Astrocyte (in vitro differentiated cells and primary cell): ENCODE data around the gene SPTBN1. TPM values are rescaled to one million over a fixed set of nuclear protein-coding genes. Genes with fewer than 3 reads are reported as not detected.
A peak's percentile ranks its signal among the peaks of the same experiment; 100 is the strongest.

Source experiments
- DNase-seq: peaks from one replicate; pipeline ENCODE4 v3.0.0-alpha.2; 2010; ENCODE audit warnings: low read depth
- FAIRE-seq: peaks from 2 replicates; lab custom pipeline; 2011; peaks lifted over from hg19 to GRCh38; lab: Jason Lieb, UNC
- H2AFZ ChIP-seq: 2 replicates; pipeline ENCODE4 v1.6.0; 2012; ENCODE audit warnings: low read depth, low read length, inconsistent platforms
- H3K27ac ChIP-seq: 2 replicates; pipeline ENCODE4 v1.5.1; 2011; ENCODE audit warnings: low read depth, low read length, inconsistent platforms
- H3K27me3 ChIP-seq: 2 replicates; pipeline ENCODE4 v1.6.0; 2011; ENCODE audit warnings: low read length, inconsistent platforms; ENCODE audit not compliant: insufficient read depth
- H3K36me3 ChIP-seq: 2 replicates; pipeline ENCODE4 v1.5.1; 2011; ENCODE audit warnings: low read length, inconsistent platforms; ENCODE audit not compliant: insufficient read depth
- H3K4me1 ChIP-seq: 2 replicates; pipeline ENCODE4 v1.5.1; 2011; ENCODE audit warnings: low read length, inconsistent platforms; ENCODE audit not compliant: insufficient read depth
- H3K4me2 ChIP-seq: 2 replicates; pipeline ENCODE4 v1.6.0; 2012; ENCODE audit warnings: low read length, inconsistent platforms
- H3K4me3 ChIP-seq: 2 replicates; pipeline ENCODE4 v1.5.1; 2011; ENCODE audit warnings: low read depth, mild to moderate bottlenecking, low read length, inconsistent platforms; ENCODE audit not compliant: insufficient read depth
- H3K79me2 ChIP-seq: 2 replicates; pipeline ENCODE4 v1.6.0; 2012; ENCODE audit warnings: mild to moderate bottlenecking, low read length, inconsistent platforms; ENCODE audit not compliant: insufficient read depth
- H3K9ac ChIP-seq: 2 replicates; pipeline ENCODE4 v1.6.0; 2012; ENCODE audit warnings: mild to moderate bottlenecking, low read length, inconsistent platforms
- H3K9me3 ChIP-seq: 2 replicates; pipeline ENCODE4 v1.5.1; 2012; ENCODE audit warnings: low read depth, mild to moderate bottlenecking, low read length, inconsistent platforms; ENCODE audit not compliant: insufficient read depth
- H4K20me1 ChIP-seq: 2 replicates; pipeline ENCODE4 v1.6.0; 2012; ENCODE audit warnings: low read length, inconsistent platforms; ENCODE audit not compliant: insufficient read depth
- H3K27ac Mint-ChIP-seq: one replicate; pipeline ENCODE4 v1.8.0; 2021; ENCODE audit warnings: mild to moderate bottlenecking, mixed read lengths; ENCODE audit not compliant: unreplicated experiment
- H3K27me3 Mint-ChIP-seq: one replicate; pipeline ENCODE4 v1.8.0; 2021; ENCODE audit warnings: low read depth, mixed read lengths; ENCODE audit not compliant: unreplicated experiment
- H3K36me3 Mint-ChIP-seq: one replicate; pipeline ENCODE4 v1.8.0; 2021; ENCODE audit warnings: low read depth, mixed read lengths; ENCODE audit not compliant: unreplicated experiment
- H3K4me1 Mint-ChIP-seq: one replicate; pipeline ENCODE4 v1.8.0; 2021; ENCODE audit warnings: low read depth, mixed read lengths; ENCODE audit not compliant: unreplicated experiment
- H3K4me3 Mint-ChIP-seq: one replicate; pipeline ENCODE4 v1.8.0; 2021; ENCODE audit warnings: mild to moderate bottlenecking, moderate library complexity, mixed read lengths; ENCODE audit not compliant: unreplicated experiment
- H3K9me3 Mint-ChIP-seq: one replicate; pipeline ENCODE4 v1.8.0; 2021; ENCODE audit warnings: mild to moderate bottlenecking, mixed read lengths; ENCODE audit not compliant: unreplicated experiment
- CTCF ChIP-seq: IDR thresholded peaks from 2 replicates; pipeline ENCODE4 v1.5.1; 2011; ENCODE audit warnings: low read depth, mild to moderate bottlenecking, inconsistent platforms, low read length, moderate library complexity; ENCODE audit not compliant: insufficient read depth
- EZH2 ChIP-seq: IDR thresholded peaks from 2 replicates; pipeline ENCODE4 v1.6.1; 2012; ENCODE audit warnings: mild to moderate bottlenecking, low read length, inconsistent platforms; ENCODE audit not compliant: insufficient read depth
- total RNA-seq: library from RNA; stranded (reverse); gene quantifications from 2 replicates; pipeline ENCODE4 v1.2.1, GENCODE V29; 2021

The SPTBN1 gene
- total RNA-seq, 1 donor from 2014 or later, result 311 TPM

- Histone ChIP-seq H3K27ac (no peak overlapping the region), H3K27me3 (no peaks in the 10 kb centered on the region), H2AFZ (no peak overlapping the region), H3K4me2 (no peak overlapping the region), H3K4me3 (no peak overlapping the region), H4K20me1 (peaks cover 9% of the 10 kb centered on the region), H3K9ac (no peak overlapping the region), H3K9me3 (no peaks in the 10 kb centered on the region), H3K79me2 (no peaks in the 10 kb centered on the region), H3K36me3 (no peaks in the 10 kb centered on the region), H3K4me1 (peaks cover 7% of the 10 kb centered on the region)
- FAIRE-seq, result no peak
- Mint-ChIP-seq H3K27me3 (peaks cover 2% of the 10 kb centered on the region), H3K9me3 (no peaks in the 10 kb centered on the region), H3K4me1 (peaks cover 30% of the 10 kb centered on the region), H3K4me3 (no peak overlapping the region), H3K27ac (no peak overlapping the region), H3K36me3 (peaks cover 5% of the 10 kb centered on the region)
- peak; percentile 37 for DNase-seq
- TF ChIP-seq EZH2 (no peak), CTCF (no peak)
Observed at GRCh38 chr2:54676656-54677055, 220.5 kb downstream of the SPTBN1 start.

- Mint-ChIP-seq H3K4me3 (no peak overlapping the region), H3K27ac (no peak overlapping the region), H3K4me1 (peaks cover 28% of the 10 kb centered on the region), H3K36me3 (peaks cover 2% of the 10 kb centered on the region), H3K27me3 (peaks cover 2% of the 10 kb centered on the region), H3K9me3 (no peaks in the 10 kb centered on the region)
- no peaks in the 10 kb centered on the region for H3K36me3 ChIP-seq
- no peak for TF ChIP-seq CTCF
- TF ChIP-seq EZH2, result no peak
- H2AFZ ChIP-seq, result no peak overlapping the region
- no peak for FAIRE-seq
- H3K4me3 ChIP-seq, result no peak overlapping the region
- no peak overlapping the region for H3K27ac ChIP-seq
- H3K9me3 ChIP-seq, result no peaks in the 10 kb centered on the region
- H3K4me1 ChIP-seq, result peaks cover 7% of the 10 kb centered on the region
- H3K9ac ChIP-seq, result no peak overlapping the region
- no peaks in the 10 kb centered on the region for H3K27me3 ChIP-seq
- DNase-seq, result no peak
- H3K79me2 ChIP-seq, result no peaks in the 10 kb centered on the region
- H4K20me1 ChIP-seq, result peaks cover 9% of the 10 kb centered on the region
- H3K4me2 ChIP-seq, result no peak overlapping the region
Observed at GRCh38 chr2:54677476-54678265, 221.5 kb downstream of the SPTBN1 start.

GRCh38 chr2:54678719-54679118, 222.6 kb downstream of the SPTBN1 start:
- Histone ChIP-seq H3K36me3 (no peaks in the 10 kb centered on the region), H2AFZ (no peak overlapping the region), H3K4me3 (no peak overlapping the region), H3K27me3 (no peaks in the 10 kb centered on the region), H3K4me2 (no peak overlapping the region), H3K27ac (no peak overlapping the region), H3K4me1 (peaks cover 7% of the 10 kb centered on the region), H4K20me1 (peaks cover 3% of the 10 kb centered on the region), H3K9ac (no peak overlapping the region), H3K79me2 (no peaks in the 10 kb centered on the region), H3K9me3 (no peaks in the 10 kb centered on the region)
- DNase-seq (no peak), FAIRE-seq (no peak)
- Mint-ChIP-seq H3K9me3 (no peaks in the 10 kb centered on the region), H3K4me1 (peaks cover 20% of the 10 kb centered on the region), H3K27me3 (peaks cover 2% of the 10 kb centered on the region), H3K4me3 (no peak overlapping the region), H3K27ac (no peak overlapping the region), H3K36me3 (no peaks in the 10 kb centered on the region)
- TF ChIP-seq EZH2, result no peak
- TF ChIP-seq CTCF, result no peak
